HG03025 (cell line): ENCODE measurements around the gene ANO7.
"Not testable (repeated sequence)": the region's sequence is repeated elsewhere in the genome, so short reads cannot be mapped to it uniquely, and the experiment has no call there.

Experiments
- ATAC-seq: cut with Tn5 transposase; IDR thresholded peaks from one replicate; pipeline ENCODE4 v1.9.1; 2021; ENCODE audit warnings: mild to moderate bottlenecking, moderate library complexity; ENCODE audit not compliant: unreplicated experiment, low FRiP score

The ANO7 gene

GRCh38 chr2:241189856-241190201 is 1.4 kb downstream of the ANO7 start:
- ATAC-seq, result no peak

GRCh38 chr2:241190291-241190981 is 2.0 kb downstream of the ANO7 start:
- no peak for ATAC-seq

GRCh38 chr2:241191081-241191480 is 2.6 kb downstream of the ANO7 start:
- no peak for ATAC-seq

GRCh38 chr2:241193271-241193670 is 4.8 kb downstream of the ANO7 start:
- ATAC-seq, result no peak

- no peak for ATAC-seq
Measured at GRCh38 chr2:241194811-241195210, 6.3 kb downstream of the ANO7 start.

GRCh38 chr2:241195506-241196130 is 7.1 kb downstream of the ANO7 start:
- ATAC-seq, result no peak

- ATAC-seq, result not testable (repeated sequence)
Measured at GRCh38 chr2:241197246-241197645, 8.8 kb downstream of the ANO7 start.

GRCh38 chr2:241197947-241198346 is 9.5 kb downstream of the ANO7 start:
- ATAC-seq, result no peak

GRCh38 chr2:241198381-241199279 is 10.2 kb downstream of the ANO7 start:
- no peak for ATAC-seq

- no peak for ATAC-seq
Measured at GRCh38 chr2:241199286-241199685, 10.8 kb downstream of the ANO7 start.

GRCh38 chr2:241199897-241200821 is 11.7 kb downstream of the ANO7 start:
- no peak for ATAC-seq

- no peak for ATAC-seq
Measured at GRCh38 chr2:241200822-241201395, 12.4 kb downstream of the ANO7 start.

- no peak for ATAC-seq
Measured at GRCh38 chr2:241201445-241202267, 13.2 kb downstream of the ANO7 start.

GRCh38 chr2:241202268-241202585 is 13.8 kb downstream of the ANO7 start:
- ATAC-seq, result no peak

- ATAC-seq, result no peak
Measured at GRCh38 chr2:241202681-241203080, 14.2 kb downstream of the ANO7 start.

GRCh38 chr2:241203218-241204009 is 14.9 kb downstream of the ANO7 start:
- no peak for ATAC-seq

GRCh38 chr2:241204010-241204384 is 15.5 kb downstream of the ANO7 start:
- no peak for ATAC-seq

GRCh38 chr2:241204490-241204889 is 16.0 kb downstream of the ANO7 start:
- no peak for ATAC-seq

GRCh38 chr2:241205086-241205485 is 16.6 kb downstream of the ANO7 start:
- no peak for ATAC-seq
